CD4-positive, alpha-beta T cell treated with Interleukin-2 at 100 ng/mL for 4 hours (primary cell): ENCODE data around the gene PLBD1.

Experiments
- DNase-seq: peaks from one replicate; pipeline ENCODE4 v3.0.0-alpha.2; 2020; ENCODE audit warnings: low spot score

The PLBD1 gene

DNA sequence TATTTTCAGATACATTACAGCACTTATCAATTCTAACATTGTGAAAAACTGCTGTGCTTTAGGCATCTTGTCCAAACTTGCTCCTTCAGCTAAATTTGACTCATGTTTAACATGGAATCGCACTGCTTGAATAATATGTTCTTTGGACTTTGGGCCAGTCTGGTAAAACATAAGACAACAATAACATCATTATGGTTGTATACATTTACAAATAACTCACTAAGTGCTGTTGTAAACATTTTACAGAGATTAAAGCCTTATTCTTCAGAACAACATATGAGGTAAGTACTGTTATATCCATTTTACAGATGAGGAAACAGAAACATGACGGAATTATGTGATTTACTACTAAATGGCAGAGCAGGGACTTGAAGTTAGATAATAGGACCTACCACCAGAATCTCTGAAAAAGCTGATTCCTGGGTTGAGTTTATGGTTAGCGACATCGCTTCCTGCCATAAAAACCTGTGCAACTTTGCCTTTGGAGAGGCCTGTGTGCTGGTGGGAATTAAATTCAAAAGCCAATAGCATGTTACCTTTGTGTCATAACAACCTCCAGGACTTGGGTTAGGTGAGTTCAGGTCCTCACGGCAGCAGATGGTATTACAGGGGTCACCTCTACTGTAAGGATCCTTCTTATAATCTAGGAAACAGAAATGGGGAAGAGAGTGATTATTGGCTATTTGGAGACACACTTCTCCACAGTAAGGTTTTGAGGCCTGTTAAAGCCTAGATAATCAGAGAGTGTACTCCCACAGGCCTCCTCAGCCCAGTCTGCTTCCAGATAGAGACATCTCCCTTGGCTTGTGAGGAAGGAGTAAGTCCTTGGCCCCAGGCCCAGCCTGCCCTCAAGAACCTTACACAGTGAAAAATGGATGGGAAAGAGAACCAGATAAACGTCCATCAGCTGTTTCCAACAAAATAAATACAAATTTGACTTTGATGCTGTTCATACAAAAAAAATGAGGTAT, 61.8 kb downstream of the PLBD1 start:
- no peak for DNase-seq

DNA sequence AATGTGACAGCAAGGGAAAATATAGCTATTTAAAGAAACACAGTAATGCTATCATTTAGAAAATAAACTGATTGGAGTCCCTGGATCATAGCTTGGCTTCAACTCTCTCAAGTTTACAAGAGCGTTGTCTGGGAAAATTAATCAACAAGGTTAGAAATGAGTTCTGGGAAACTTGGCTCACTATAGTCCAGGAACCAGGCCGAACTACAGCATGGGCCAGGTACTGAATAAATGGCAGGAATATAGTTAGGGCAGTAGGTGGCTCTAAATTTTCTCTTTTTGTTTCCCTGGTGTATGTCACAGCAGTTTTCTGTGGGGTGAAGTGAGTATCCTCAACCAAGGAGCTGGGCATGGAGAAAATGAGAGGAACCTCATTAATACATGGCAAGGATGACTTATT, 72.4 kb downstream of the PLBD1 start:
- DNase-seq: no peak

DNA sequence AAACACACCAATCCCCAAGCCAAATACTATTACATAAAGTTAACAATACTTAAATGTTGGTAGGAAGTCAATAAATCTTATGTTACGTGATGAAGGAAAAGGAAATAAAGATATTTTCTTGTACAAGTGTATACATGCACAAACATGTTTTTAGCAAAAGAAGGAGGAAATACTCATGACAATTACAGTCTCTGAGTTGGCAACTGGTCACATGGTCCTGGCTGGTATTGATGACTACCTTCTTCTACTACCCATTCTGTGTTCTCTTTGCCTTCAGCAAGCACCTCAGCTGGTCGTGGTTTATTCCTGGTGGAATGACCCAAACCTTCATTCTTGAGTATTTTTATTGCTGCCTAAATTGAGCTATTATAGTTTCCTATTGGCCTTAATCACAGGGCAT, 84.8 kb downstream of the PLBD1 start:
- no peak for DNase-seq

DNA sequence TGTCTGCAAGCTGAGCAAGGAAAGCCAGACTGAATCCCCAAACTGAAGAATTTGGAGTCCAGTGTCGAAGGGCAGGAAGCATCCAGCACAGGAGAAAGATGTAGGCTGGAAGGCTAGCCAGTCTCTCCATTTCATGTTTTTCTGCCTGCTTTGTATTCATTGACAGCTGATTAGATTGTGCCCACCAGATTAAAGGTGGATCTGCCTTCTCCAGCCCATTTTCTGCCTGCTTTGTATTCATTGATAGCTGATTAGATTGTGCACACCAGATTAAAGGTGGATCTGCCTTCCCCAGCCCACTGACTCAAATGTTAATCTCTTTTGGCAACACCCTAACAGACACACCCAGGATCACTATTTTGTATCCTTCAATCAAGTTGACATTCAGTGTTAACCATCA, 85.3 kb downstream of the PLBD1 start:
- DNase-seq: no peak

DNA sequence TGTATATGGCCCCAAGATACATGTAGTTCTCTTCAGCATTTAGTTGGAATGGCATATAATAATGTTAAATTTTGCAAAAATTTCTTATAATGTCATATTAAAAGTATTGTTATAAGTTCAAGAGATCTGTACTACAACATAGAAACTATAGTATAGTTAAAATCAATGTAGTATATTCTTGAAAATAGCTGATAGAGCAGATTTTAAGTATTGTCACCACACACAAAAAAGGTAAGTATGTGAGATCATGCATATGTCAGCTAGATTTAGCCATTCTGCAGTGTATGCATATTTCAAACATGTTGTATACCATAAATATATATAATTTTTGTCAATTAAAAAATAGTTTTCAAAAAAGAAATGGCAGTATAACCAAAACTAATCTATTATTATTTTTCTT, 86.5 kb downstream of the PLBD1 start:
- no peak for DNase-seq

DNA sequence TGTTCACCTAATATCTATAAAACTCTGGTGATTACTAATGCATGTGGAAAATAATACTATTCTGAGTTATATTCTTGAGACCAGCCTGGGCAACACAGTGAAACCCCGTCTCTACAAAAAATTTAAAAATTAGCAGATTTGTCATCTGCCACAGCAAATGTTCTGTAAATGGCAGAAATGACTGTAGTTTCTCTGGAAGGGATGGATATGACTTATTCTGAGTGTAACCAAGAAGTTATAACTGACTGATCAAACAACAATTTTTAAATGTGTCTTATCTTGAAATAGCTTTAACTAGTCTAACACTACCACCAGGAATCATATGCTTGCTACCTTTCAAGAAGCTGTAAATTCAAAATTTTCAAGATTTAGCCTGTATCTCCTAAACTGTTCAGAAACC, 88.7 kb downstream of the PLBD1 start:
- no peak for DNase-seq

DNA sequence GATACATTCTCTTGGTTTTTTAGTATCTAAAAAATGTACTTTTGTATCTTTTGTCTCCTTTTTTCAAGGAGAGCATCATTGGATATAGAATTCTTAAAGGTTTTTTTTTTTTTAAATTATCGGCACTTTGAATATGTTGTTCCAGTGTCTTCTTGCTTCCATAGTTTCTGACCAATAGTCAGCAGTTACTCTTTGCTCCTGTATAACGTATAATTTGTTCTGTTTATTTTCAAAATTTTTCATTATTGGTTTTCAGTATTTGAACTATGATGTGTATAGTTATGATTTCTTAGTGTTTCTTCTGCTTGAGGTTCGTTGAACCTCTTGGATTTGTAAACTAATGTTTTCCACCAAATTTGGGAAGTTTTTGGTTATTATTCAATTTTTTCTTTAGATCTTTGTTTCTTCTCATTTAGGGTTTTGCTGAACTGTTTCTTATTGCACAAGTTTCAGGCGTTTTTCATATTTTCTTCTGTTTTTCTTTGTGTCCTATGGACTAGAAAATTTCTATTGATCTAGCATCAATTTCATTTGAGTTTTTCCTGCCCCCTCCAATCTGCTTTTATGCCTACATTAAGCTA, 93.9 kb downstream of the PLBD1 start:
- no peak for DNase-seq

DNA sequence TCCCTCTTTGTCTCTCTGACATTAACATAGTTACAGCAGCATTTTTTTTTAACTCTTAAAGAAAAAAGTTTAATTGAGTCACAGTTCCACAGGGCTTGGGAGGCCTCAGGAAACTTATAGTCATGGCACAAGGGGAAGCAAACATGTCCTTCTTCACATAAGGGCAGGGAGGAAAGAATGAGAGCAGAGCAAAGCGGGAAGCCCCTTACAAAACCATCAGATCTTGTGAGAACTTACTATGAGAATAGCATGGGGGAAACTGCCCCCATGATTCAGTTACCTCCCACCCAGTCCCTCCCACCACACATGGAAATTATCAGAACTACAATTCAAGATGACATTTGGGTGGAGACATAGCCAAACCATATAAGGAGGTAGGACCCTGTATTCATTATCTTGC, 96.2 kb downstream of the PLBD1 start:
- no peak for DNase-seq

DNA sequence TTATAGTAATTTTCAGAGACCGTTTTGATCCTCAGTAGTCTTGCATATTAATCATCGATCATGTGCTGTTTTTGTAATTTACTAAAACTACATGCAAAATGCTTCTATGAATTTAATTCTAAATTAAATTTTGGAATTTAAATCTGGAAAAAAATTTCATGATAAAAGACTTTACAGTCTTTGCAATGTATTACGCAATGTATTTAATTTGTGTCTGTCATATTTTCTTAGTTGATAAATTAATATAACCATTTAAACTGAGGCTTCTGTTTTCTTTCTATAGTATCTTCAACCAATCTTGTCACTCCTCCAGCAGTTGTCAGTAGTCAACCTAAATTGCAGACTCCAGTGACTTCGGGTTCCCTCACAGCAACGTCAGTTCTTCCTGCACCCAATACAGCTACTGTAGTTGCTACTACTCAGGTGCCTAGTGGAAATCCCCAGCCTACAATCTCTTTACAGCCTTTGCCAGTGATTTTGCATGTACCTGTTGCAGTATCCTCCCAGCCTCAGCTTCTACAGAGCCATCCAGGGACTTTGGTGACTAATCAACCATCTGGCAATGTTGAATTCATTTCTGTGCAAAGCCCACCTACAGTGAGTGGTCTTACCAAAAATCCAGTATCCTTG, 107.4 kb downstream of the PLBD1 start:
- DNase-seq: no peak

DNA sequence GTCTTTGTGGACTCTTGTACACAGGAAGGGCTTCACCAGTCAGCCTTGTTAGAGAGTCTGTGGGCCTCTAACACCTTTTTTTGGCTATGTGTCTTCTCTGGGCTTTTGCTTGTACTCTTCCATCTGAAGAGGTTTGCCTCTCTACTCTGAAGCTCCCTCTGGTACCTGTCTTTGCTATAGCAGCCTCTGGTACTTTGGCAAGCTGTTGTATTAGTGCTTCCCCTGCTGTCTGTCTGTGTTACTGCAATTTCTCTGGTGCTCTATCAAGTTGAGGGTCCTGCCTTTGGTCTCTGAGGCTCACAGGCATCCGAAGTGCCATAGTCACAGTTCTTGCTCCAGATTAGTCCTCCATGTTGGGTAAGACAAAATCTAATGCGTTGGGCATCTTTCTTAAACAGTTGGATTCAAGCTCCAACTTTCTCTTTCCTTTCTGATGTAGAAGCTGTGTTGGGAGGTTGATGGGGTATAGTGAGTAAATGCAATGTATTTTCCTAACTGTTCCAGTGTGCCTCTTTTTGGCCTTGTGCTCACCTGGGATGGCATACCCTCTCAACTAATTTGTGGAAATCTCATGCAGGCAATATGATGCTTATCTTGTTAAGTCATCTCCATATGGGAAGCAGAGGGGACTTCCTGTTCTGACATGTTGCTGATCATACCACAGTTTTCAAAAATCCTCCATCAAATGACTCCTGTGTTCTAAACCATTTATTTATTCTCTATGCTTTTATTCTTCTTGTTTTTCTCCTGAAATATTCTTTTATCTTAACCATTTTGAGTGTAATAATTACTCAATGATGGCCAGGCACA, 113.4 kb downstream of the PLBD1 start:
- peak; percentile 51 for DNase-seq
